NT2/D1 (cell line): ENCODE results near the gene CFAP61.

Source experiments
- YY1 ChIP-seq: IDR thresholded peaks from 2 replicates; pipeline ENCODE4 v1.6.1; 2011; ENCODE audit not compliant: insufficient read length, insufficient read depth
- ZNF274 ChIP-seq: IDR thresholded peaks from 2 replicates; pipeline ENCODE4 v1.6.1; 2011; ENCODE audit warnings: mild to moderate bottlenecking, low read depth, low read length

- no peak for TF ChIP-seq YY1
- no peak for TF ChIP-seq ZNF274
These were observed 120.9 kb downstream of the CFAP61 start for GRCh38 chr20:20173254-20173653.
